Activated CD8-positive, alpha-beta T cell treated with anti-CD3 and anti-CD28 coated beads for 36 hours (primary cell): ENCODE data around the gene TMED8. TPM values are rescaled to one million over a fixed set of nuclear protein-coding genes. Genes with fewer than 3 reads are reported as not detected.

Experiments used
- ATAC-seq: fragments of 200-7000 bp; cut with Tn5 transposase; one replicate; pipeline ENCODE4 v1.10.0; 2021; ENCODE audit warnings: mild to moderate bottlenecking, moderate library complexity
- CTCF ChIA-PET: fragments of 350-600 bp; sonication (Branson Sonifier 250); formaldehyde crosslinking; loops from one replicate; lab custom pipeline; 2021; ENCODE audit warnings: antibody characterized with exemption; lab: Charles Lee
- POLR2A ChIA-PET: fragments of 350-600 bp; sonication (Branson Sonifier 250); formaldehyde crosslinking; loops from one replicate; lab custom pipeline; 2021; ENCODE audit warnings: antibody characterized with exemption; lab: Charles Lee
- DNase-seq: peaks from one replicate; pipeline ENCODE4 v3.0.0-alpha.2; 2020
- H3K27ac Mint-ChIP-seq: one replicate; pipeline ENCODE4 v1.8.0; 2021; ENCODE audit warnings: mild to moderate bottlenecking, mixed read lengths
- H3K27me3 Mint-ChIP-seq: one replicate; pipeline ENCODE4 v1.8.0; 2021; ENCODE audit warnings: mixed read lengths
- H3K36me3 Mint-ChIP-seq: one replicate; pipeline ENCODE4 v1.8.0; 2021; ENCODE audit warnings: low read depth, mixed read lengths
- H3K4me1 Mint-ChIP-seq: one replicate; pipeline ENCODE4 v1.8.0; 2021; ENCODE audit warnings: low read depth, mixed read lengths
- H3K4me3 Mint-ChIP-seq: one replicate; pipeline ENCODE4 v1.8.0; 2021; ENCODE audit warnings: mild to moderate bottlenecking, moderate library complexity, mixed read lengths
- H3K9me3 Mint-ChIP-seq: one replicate; pipeline ENCODE4 v1.8.0; 2021; ENCODE audit warnings: mixed read lengths
- intact Hi-C: fragments of 100-400 bp; cut with micrococcal nuclease; formaldehyde crosslinking; loops from one replicate; pipeline ENCODE4 v1.10.0; 2022
- total RNA-seq, 2 experiments: library from RNA; stranded (reverse); gene quantifications; one replicate each; pipeline ENCODE4 v1.2.3, GENCODE V29; 2021
- TF ChIP-seq, protein P1 (sequence below): fragments of 200-600 bp; IDR thresholded peaks from one replicate; pipeline ENCODE4 v1.8.0; 2022; ENCODE audit warnings: antibody characterized with exemption, mild to moderate bottlenecking

TMED8 gene
- total RNA-seq, 2 experiments from 2014 or later, result 25.0 to 25.4 TPM

- ChIA-PET POLR2A (interaction anchor here (1.5 kb wide), 1 partner anchor 14 kb away, joined by 3 read pairs; no protein-coding TSS in a partner anchor), CTCF (interaction anchor here (0.6 to 1.9 kb wide), 2 partner anchors 10 to 25 kb away, joined by 3 to 4 read pairs; no protein-coding TSS in a partner anchor)
- H3K36me3 Mint-ChIP-seq, result peaks cover 5% of the 10 kb centered on the region
- H3K27ac Mint-ChIP-seq, result no peak overlapping the region
- ATAC-seq (no peak), DNase-seq (no peak)
- H3K4me1 Mint-ChIP-seq, result no peaks in the 10 kb centered on the region
- no peaks in the 10 kb centered on the region for H3K27me3 Mint-ChIP-seq
- intact Hi-C loops, result no loop called here
- no peaks in the 10 kb centered on the region for H3K9me3 Mint-ChIP-seq
- TF ChIP-seq, protein P1, sequence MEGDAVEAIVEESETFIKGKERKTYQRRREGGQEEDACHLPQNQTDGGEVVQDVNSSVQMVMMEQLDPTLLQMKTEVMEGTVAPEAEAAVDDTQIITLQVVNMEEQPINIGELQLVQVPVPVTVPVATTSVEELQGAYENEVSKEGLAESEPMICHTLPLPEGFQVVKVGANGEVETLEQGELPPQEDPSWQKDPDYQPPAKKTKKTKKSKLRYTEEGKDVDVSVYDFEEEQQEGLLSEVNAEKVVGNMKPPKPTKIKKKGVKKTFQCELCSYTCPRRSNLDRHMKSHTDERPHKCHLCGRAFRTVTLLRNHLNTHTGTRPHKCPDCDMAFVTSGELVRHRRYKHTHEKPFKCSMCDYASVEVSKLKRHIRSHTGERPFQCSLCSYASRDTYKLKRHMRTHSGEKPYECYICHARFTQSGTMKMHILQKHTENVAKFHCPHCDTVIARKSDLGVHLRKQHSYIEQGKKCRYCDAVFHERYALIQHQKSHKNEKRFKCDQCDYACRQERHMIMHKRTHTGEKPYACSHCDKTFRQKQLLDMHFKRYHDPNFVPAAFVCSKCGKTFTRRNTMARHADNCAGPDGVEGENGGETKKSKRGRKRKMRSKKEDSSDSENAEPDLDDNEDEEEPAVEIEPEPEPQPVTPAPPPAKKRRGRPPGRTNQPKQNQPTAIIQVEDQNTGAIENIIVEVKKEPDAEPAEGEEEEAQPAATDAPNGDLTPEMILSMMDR, result no peak
- no peak overlapping the region for H3K4me3 Mint-ChIP-seq
Measured at GRCh38 chr14:77290705-77291104, 86.2 kb downstream of the TMED8 start.

GRCh38 chr14:77286576-77286975, 90.3 kb downstream of the TMED8 start:
- POLR2A ChIA-PET, result no interaction called here
- no peaks in the 10 kb centered on the region for H3K27me3 Mint-ChIP-seq
- H3K9me3 Mint-ChIP-seq, result no peaks in the 10 kb centered on the region
- H3K36me3 Mint-ChIP-seq, result peaks cover 13% of the 10 kb centered on the region
- intact Hi-C loops, result no loop called here
- H3K4me1 Mint-ChIP-seq, result no peaks in the 10 kb centered on the region
- CTCF ChIA-PET, result interaction anchor here (1.8 kb wide), 1 partner anchor 29 kb away, joined by 7 read pairs; no protein-coding TSS in a partner anchor
- no peak for ATAC-seq
- TF ChIP-seq, protein P1, result no peak
- H3K4me3 Mint-ChIP-seq, result no peak overlapping the region
- no peak for DNase-seq
- no peak overlapping the region for H3K27ac Mint-ChIP-seq

Other genes with a start within 250 kb of the TMED8 start
- not detected for gene ZDHHC22, start 235.3 kb downstream of the TMED8 start, total RNA-seq
- 1 to 10 TPM; 3.3 to 3.6 TPM for gene TMEM63C, start 195.3 kb downstream of the TMED8 start, total RNA-seq
- gene NGB, start 105.9 kb downstream of the TMED8 start, total RNA-seq, result not detected
- gene POMT2, start 56.2 kb downstream of the TMED8 start, total RNA-seq, result 10 to 100 TPM; 14.2 to 15.3 TPM
- gene GSTZ1, start 56.1 kb downstream of the TMED8 start, total RNA-seq, result 10 to 100 TPM; 19.1 to 20.5 TPM
- gene SAMD15, start 285 bp upstream of the TMED8 start, total RNA-seq, result under 1 TPM; 0.11 to 0.56 TPM
- gene NOXRED1, start 46.4 kb upstream of the TMED8 start, total RNA-seq, result under 1 TPM; 0.27 to 0.41 TPM
- gene VIPAS39, start 80.5 kb upstream of the TMED8 start, total RNA-seq, result 10 to 100 TPM; 13.9 to 16.8 TPM
- 100 to 1,000 TPM; 325 to 339 TPM for gene AHSA1, start 81.0 kb upstream of the TMED8 start, total RNA-seq
- under 1 TPM; 0.74 to 0.94 TPM for gene ISM2, start 121.7 kb upstream of the TMED8 start, total RNA-seq
- gene SPTLC2, start 239.5 kb upstream of the TMED8 start, total RNA-seq, result 10 to 100 TPM; 23.7 to 30.2 TPM